Suprapubic skin (tissue), 4 donors: ENCODE results near the gene C11orf54.

ENCODE experiments used
- EP300 ChIP-seq: sonication (generic); formaldehyde crosslinking; IDR thresholded peaks from one replicate; pipeline ENCODE4 v1.6.1; 2017; ENCODE audit warnings: antibody characterized with exemption
- POLR2A ChIP-seq, 2 donors: fragments of 450-650 bp; IDR thresholded peaks; one replicate each; pipeline ENCODE4 v1.6.1; 2017; ENCODE audit warnings: antibody characterized with exemption in 2 of 2, mild to moderate bottlenecking in 2 of 2, moderate library complexity in 2 of 2
- POLR2AphosphoS5 ChIP-seq, 3 donors: sonication (generic); formaldehyde crosslinking; IDR thresholded peaks; one replicate each; pipeline ENCODE4 v1.6.1; 2017; ENCODE audit warnings: antibody characterized with exemption in 3 of 3
- TF ChIP-seq, protein P1 (sequence below), 2 donors: fragments of 200-600 bp in 1 of 2; fragments of 450-650 bp in 1 of 2; sonication (generic) in 1 of 2; IDR thresholded peaks; one replicate each; pipeline ENCODE4 v1.5.1; 2016 to 2019; ENCODE audit warnings: antibody characterized with exemption in 2 of 2, mild to moderate bottlenecking in 1 of 2, moderate library complexity in 1 of 2

DNA sequence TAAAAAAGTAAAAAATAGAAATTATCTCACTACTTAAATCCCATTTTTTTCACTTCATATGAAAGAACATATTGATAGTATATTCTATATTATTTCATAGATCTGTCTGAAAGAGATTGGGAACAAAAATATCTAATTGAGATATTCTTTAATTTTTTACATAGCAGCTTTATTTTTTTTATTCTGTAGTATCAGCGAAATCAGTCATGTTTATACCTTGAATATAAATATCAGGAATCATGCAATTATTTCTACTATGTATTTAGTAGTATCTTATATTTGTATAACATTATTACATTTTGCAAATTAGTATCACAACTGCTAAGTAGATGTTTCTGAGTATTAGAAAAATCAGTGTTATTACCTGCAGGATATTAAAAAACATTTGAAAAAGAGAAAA lies 20.4 kb downstream of the C11orf54 start:
- TF ChIP-seq, protein P1, sequence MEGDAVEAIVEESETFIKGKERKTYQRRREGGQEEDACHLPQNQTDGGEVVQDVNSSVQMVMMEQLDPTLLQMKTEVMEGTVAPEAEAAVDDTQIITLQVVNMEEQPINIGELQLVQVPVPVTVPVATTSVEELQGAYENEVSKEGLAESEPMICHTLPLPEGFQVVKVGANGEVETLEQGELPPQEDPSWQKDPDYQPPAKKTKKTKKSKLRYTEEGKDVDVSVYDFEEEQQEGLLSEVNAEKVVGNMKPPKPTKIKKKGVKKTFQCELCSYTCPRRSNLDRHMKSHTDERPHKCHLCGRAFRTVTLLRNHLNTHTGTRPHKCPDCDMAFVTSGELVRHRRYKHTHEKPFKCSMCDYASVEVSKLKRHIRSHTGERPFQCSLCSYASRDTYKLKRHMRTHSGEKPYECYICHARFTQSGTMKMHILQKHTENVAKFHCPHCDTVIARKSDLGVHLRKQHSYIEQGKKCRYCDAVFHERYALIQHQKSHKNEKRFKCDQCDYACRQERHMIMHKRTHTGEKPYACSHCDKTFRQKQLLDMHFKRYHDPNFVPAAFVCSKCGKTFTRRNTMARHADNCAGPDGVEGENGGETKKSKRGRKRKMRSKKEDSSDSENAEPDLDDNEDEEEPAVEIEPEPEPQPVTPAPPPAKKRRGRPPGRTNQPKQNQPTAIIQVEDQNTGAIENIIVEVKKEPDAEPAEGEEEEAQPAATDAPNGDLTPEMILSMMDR (IDR thresholded peaks at IDR 0.05) = no peak
- TF ChIP-seq EP300 (no peak), POLR2A (IDR thresholded peaks at IDR 0.05) (no peak), POLR2AphosphoS5 (IDR thresholded peaks at IDR 0.05) (no peak)
